ENCODE data around the gene SS18L1. TPM values are rescaled to one million over a fixed set of nuclear protein-coding genes. Genes with fewer than 3 reads are reported as not detected.
A peak's percentile ranks its signal among the peaks of the same experiment; 100 is the strongest.

SS18L1 gene
- total and polyA plus RNA-seq, 9 donors, result 11.2 to 17.3 (median 14.4) TPM

DNA sequence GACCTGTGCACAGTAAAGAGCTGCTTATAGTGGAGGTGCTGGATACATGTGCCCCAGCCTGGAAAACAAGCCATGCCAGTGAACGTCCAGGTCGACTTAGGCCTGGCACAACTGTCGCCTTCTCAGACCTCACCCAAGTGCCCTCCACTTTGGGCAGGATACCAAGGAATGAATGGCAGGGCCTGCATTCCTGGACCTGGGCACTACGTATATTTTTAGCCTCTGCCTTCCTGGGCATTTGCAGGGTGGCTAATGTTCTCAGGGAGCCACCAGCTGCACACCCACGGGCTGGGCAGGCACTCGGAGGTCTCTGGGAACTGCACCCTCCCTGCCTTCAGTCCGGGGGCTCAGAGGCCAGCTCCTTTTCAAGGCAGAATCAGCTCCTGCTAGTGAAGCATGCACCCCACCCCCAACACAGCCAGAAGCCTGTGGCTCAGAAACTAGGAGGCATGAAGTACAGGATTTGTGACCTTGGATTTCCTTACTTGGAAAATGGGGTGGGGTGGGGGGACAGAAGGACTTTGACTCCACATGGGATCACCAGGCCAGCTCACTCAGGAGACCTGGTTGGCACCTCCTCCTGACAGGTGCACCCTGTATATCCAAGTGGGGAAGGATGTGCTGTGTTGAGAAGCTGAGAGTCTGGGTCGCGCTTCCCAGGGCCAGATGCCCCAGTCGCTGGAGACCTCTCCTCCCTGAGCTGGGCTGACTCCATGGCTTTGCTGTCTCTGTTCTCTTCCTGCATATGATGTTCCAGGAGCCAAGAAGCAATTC lies 23.8 kb upstream of the SS18L1 start:
- H3K9me3 ChIP-seq (replicated peaks; ENCODE audit: control insufficient read depth, low read depth, low read length), result no peaks in the 10 kb centered on the region
- peaks cover 36% of the 10 kb centered on the region for H3K27me3 ChIP-seq (ENCODE audit: control insufficient read depth, insufficient read depth, low read length)
- no peak overlapping the region for H3K4me3 ChIP-seq (ENCODE audit: low read length)
- 73% methylated on average over 9 of the region's 10 CpGs for WGBS (ENCODE audit: insufficient coverage)
- DNase-seq, result peak; percentile 63
- peak overlapping the region; percentile 95 for H3K27ac ChIP-seq (ENCODE audit: low read length)
- peaks cover 9% of the 10 kb centered on the region for H3K36me3 ChIP-seq (ENCODE audit: control insufficient read depth, insufficient read depth, low read length)
- peaks cover 58% of the 10 kb centered on the region for H3K4me1 ChIP-seq (ENCODE audit: control insufficient read depth, insufficient read depth, low read length)

DNA sequence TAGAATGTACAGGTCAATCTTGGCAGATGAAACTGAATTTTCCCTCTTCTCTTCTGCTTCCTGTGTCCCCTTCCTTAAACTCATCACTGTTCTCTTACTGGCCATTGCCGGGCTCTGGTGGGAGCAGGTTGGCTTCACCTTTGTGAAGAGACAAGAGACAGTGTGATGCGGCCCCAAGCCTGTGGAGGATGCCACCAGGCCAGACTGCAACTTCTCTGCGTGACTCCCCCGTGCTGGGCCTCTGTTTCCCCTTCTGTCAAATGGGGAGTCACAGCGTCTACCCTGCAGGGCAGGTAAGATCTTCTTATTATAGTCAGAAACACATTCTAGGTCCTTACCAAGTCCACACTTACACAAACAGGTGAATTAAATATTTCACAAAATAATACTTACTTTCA lies 23.2 kb upstream of the SS18L1 start:
- 88% methylated on average over 3 of the region's 5 CpGs for WGBS (ENCODE audit: insufficient coverage)
- H3K4me3 ChIP-seq (ENCODE audit: low read length), result no peak overlapping the region
- H3K9me3 ChIP-seq (replicated peaks; ENCODE audit: control insufficient read depth, low read depth, low read length), result no peaks in the 10 kb centered on the region
- H3K27ac ChIP-seq (ENCODE audit: low read length), result peak overlapping the region; percentile 95
- no peak for DNase-seq
- H3K36me3 ChIP-seq (ENCODE audit: control insufficient read depth, insufficient read depth, low read length), result peaks cover 15% of the 10 kb centered on the region
- H3K27me3 ChIP-seq (ENCODE audit: control insufficient read depth, insufficient read depth, low read length), result peaks cover 31% of the 10 kb centered on the region
- peaks cover 58% of the 10 kb centered on the region for H3K4me1 ChIP-seq (ENCODE audit: control insufficient read depth, insufficient read depth, low read length)

DNA sequence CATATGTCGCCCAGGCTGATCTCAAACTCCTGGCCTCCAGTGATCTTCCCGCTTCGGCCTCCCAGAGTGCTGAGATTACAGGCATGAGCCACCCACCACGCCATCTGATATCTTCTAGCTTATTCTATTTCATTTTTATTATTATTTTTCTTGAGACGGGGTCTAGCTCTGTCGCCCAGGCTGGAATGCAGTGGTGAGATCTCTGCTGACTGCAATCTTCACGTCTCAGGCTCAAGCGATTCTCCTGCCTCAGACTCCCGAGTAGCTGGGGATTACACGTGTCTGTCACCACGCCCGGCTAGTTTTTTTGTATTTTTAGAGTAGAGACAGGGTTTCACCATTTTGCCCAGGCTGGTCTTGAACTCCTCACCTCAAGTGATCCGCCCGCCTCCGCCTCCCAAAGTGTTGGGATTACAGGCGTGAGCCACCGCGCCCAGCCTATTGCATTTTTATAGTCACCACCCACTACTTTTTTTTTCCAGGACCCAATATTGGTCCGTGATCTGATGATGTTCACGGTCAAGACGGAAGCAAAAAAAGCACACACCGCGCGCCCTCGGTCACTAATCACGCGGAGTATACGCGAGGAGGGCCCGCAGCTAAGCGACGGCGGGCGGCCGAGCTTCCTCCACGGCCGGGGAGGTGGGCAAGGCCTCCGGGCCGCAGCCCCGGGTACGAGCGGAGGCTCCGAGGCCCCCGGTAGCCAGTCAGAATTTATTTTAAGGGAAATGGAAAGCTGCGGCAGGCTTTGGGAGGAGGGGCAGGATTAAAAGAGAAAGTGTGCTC lies 22.4 kb upstream of the SS18L1 start:
- Histone ChIP-seq H3K4me3 (ENCODE audit: low read length) (peak overlapping the region; percentile 61), H3K4me1 (ENCODE audit: control insufficient read depth, insufficient read depth, low read length) (peaks cover 58% of the 10 kb centered on the region), H3K9me3 (replicated peaks; ENCODE audit: control insufficient read depth, low read depth, low read length) (no peaks in the 10 kb centered on the region), H3K27ac (ENCODE audit: low read length) (peak overlapping the region; percentile 95), H3K27me3 (ENCODE audit: control insufficient read depth, insufficient read depth, low read length) (peaks cover 27% of the 10 kb centered on the region), H3K36me3 (ENCODE audit: control insufficient read depth, insufficient read depth, low read length) (peaks cover 22% of the 10 kb centered on the region)
- no peak for DNase-seq
- under 1% methylated on average over 33 of the region's 45 CpGs for WGBS (ENCODE audit: insufficient coverage)

DNA sequence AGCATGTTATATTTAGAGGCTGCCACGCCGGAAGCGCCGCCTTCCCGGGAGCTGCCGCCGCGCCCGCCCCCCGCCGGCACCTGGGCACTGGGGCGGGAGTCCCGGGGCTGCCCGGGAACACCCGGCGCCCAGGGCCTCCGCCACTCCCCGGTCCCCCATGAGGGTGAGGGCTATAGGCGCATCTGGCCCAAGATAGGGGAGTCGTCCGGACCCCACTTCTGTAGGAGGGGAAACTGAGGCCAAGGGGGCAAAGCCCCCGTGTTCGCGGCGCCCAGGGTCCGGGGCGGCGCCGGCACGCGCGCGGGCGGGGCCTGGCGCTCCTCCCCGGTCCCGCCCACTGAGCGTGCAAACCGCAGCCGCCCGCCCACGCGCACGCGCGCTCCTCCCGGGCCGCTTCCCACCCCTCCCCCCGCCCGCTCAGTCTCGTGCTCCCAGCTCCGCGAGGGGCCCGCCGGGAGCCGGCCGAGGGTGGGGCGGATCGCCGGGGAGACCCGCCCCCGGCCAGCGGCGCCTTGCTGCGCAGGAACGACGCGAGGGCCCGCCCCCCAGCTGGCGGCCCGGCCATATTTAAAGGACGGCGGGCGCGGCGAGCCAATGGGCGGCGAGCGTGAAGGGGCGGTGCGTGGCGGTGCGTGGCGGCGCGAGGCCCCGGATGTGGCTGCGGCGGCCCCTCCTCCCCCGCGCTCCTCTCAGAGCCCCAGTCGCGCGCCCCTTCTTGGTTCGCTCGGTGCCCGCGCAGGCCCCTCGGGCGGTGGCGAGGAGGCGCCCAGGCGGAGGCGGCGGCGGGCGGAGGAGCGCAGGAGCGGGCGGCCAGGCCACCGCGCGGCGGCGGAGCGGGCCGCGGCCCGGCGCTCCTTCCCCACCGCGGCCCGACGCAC lies 21.6 kb upstream of the SS18L1 start, which contains the start of gene LSM14B:
Gene LSM14B (plus strand): TSS at position 700 of the 878 bp plus-strand sequence. CDS start 192 bp downstream, outside the sequence.
- H3K27ac ChIP-seq (ENCODE audit: low read length), result peak within 1 kb of the TSS; percentile 95
- H3K27me3 ChIP-seq (ENCODE audit: control insufficient read depth, insufficient read depth, low read length), result peaks cover 20% of the 10 kb centered on the region
- peak within 1 kb of the TSS; percentile 64 for H3K4me3 ChIP-seq (ENCODE audit: low read length)
- WGBS (ENCODE audit: insufficient coverage), result under 1% methylated on average over 110 of the region's 124 CpGs
- peak; percentile 99 for DNase-seq
- peaks cover 30% of the 10 kb centered on the region for H3K36me3 ChIP-seq (ENCODE audit: control insufficient read depth, insufficient read depth, low read length)
- H3K4me1 ChIP-seq (ENCODE audit: control insufficient read depth, insufficient read depth, low read length), result peaks cover 56% of the 10 kb centered on the region
- H3K9me3 ChIP-seq (replicated peaks; ENCODE audit: control insufficient read depth, low read depth, low read length), result no peaks in the 10 kb centered on the region

GRCh38 chr20:62122654-62123449 lies 20.7 kb upstream of the SS18L1 start:
- Histone ChIP-seq H3K27ac (ENCODE audit: low read length) (peak overlapping the region; percentile 82), H3K9me3 (replicated peaks; ENCODE audit: control insufficient read depth, low read depth, low read length) (no peaks in the 10 kb centered on the region), H3K4me3 (ENCODE audit: low read length) (peak overlapping the region; percentile 64), H3K36me3 (ENCODE audit: control insufficient read depth, insufficient read depth, low read length) (peaks cover 38% of the 10 kb centered on the region), H3K4me1 (ENCODE audit: control insufficient read depth, insufficient read depth, low read length) (peaks cover 54% of the 10 kb centered on the region), H3K27me3 (ENCODE audit: control insufficient read depth, insufficient read depth, low read length) (peaks cover 11% of the 10 kb centered on the region)
- DNase-seq, result peak; percentile 76
- under 1% methylated on average over 70 of the region's 77 CpGs for WGBS (ENCODE audit: insufficient coverage)

DNA sequence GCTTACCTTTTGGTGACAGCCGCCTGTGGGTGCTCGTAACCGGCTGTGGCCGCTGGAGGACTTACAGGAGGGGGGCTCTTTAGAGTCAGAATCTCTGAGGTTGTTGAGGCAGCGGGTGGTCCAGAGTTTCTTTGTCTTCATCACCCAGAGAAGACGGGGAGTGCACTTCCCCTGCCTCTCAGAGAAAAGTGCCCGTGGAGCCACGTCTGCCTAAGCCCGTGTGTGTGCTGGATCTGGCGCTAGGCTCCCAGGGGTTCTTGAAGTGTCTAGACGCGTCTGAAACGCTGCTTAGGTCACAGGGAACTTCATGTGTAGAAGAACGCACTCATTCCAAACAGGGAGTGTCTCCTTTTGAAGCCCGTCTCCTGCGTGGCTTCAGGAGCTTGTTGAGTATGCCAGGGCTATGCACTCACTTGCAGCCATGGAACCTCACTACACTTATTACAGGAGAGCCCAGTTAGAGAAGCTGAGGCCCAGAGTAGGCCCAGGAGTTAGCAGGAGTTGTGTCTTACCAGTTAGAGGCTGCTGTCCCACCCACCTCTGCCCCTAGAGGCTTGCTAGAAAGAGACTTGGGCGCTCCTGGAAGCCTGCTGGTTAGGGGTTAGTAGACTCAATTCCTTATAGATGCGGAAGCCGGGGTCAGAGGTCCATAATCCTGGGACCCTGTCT lies 20.0 kb upstream of the SS18L1 start:
- Histone ChIP-seq H3K4me1 (ENCODE audit: control insufficient read depth, insufficient read depth, low read length) (peaks cover 47% of the 10 kb centered on the region), H3K9me3 (replicated peaks; ENCODE audit: control insufficient read depth, low read depth, low read length) (no peaks in the 10 kb centered on the region)
- 3% methylated on average over 10 of the region's 19 CpGs for WGBS (ENCODE audit: insufficient coverage)

DNA sequence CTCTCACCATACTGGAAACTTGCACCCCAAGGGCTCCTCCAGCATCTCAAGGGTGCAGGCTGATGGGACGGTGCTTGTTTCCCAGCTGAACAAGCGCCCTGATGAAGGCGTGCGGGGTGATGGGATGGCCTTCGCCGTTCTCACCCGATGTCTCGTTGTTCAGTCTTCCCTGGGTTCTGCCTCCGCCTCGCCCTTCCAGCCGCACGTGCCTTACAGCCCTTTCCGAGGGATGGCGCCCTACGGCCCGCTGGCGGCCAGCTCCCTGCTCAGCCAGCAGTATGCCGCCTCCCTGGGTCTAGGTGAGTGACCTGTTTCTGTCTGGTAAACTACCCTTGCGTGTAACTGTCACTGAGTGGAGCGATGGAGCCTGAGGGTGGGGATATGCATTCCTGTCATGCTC lies 17.4 kb upstream of the SS18L1 start:
- no peak for DNase-seq
- H3K9me3 ChIP-seq (replicated peaks; ENCODE audit: control insufficient read depth, low read depth, low read length), result no peaks in the 10 kb centered on the region
- peaks cover 22% of the 10 kb centered on the region for H3K4me1 ChIP-seq (ENCODE audit: control insufficient read depth, insufficient read depth, low read length)
- 88% methylated on average over 16 of the region's 20 CpGs for WGBS (ENCODE audit: insufficient coverage)
- H3K4me3 ChIP-seq (ENCODE audit: low read length), result no peak overlapping the region
- no peaks in the 10 kb centered on the region for H3K27me3 ChIP-seq (ENCODE audit: control insufficient read depth, insufficient read depth, low read length)
- H3K27ac ChIP-seq (ENCODE audit: low read length), result no peak overlapping the region
- H3K36me3 ChIP-seq (ENCODE audit: control insufficient read depth, insufficient read depth, low read length), result peaks cover 71% of the 10 kb centered on the region

More for the DNA sequence above, 20.0 kb upstream of the SS18L1 start:
- H3K36me3 ChIP-seq (ENCODE audit: control insufficient read depth, insufficient read depth, low read length), result peaks cover 46% of the 10 kb centered on the region
- peaks cover 4% of the 10 kb centered on the region for H3K27me3 ChIP-seq (ENCODE audit: control insufficient read depth, insufficient read depth, low read length)
- peak overlapping the region; percentile 67 for H3K27ac ChIP-seq (ENCODE audit: low read length)
- DNase-seq, result no peak
- H3K4me3 ChIP-seq (ENCODE audit: low read length), result peak overlapping the region; percentile 64

GRCh38 chr20:62127799-62128198 lies 15.8 kb upstream of the SS18L1 start:
- H3K4me1 ChIP-seq (ENCODE audit: control insufficient read depth, insufficient read depth, low read length), result peaks cover 19% of the 10 kb centered on the region
- no peak overlapping the region for H3K27ac ChIP-seq (ENCODE audit: low read length)
- no peaks in the 10 kb centered on the region for H3K27me3 ChIP-seq (ENCODE audit: control insufficient read depth, insufficient read depth, low read length)
- DNase-seq, result no peak
- H3K36me3 ChIP-seq (ENCODE audit: control insufficient read depth, insufficient read depth, low read length), result peaks cover 88% of the 10 kb centered on the region
- H3K4me3 ChIP-seq (ENCODE audit: low read length), result no peak overlapping the region
- no peaks in the 10 kb centered on the region for H3K9me3 ChIP-seq (replicated peaks; ENCODE audit: control insufficient read depth, low read depth, low read length)
- WGBS (ENCODE audit: insufficient coverage), result 84% methylated on average over 3 of the region's 6 CpGs

- Histone ChIP-seq H3K27me3 (ENCODE audit: control insufficient read depth, insufficient read depth, low read length) (no peaks in the 10 kb centered on the region), H3K36me3 (ENCODE audit: control insufficient read depth, insufficient read depth, low read length) (peaks cover 95% of the 10 kb centered on the region), H3K27ac (ENCODE audit: low read length) (no peak overlapping the region), H3K9me3 (replicated peaks; ENCODE audit: control insufficient read depth, low read depth, low read length) (no peaks in the 10 kb centered on the region), H3K4me3 (ENCODE audit: low read length) (no peak overlapping the region), H3K4me1 (ENCODE audit: control insufficient read depth, insufficient read depth, low read length) (peaks cover 16% of the 10 kb centered on the region)
- WGBS (ENCODE audit: insufficient coverage), result 75% methylated on average over 1 of the region's 6 CpGs
- DNase-seq, result no peak
These were observed 15.1 kb upstream of the SS18L1 start for GRCh38 chr20:62128502-62128901.
